AG08395 (cell line): ENCODE measurements around the gene TYMP.

Source experiments
- DNase-seq: peaks from one replicate; pipeline ENCODE4 v3.0.0; 2012; ENCODE audit warnings: mixed read lengths, low spot score

Gene TYMP

GRCh38 chr22:50529897-50530579 lies at the start of gene TYMP:
Gene TYMP, minus strand, starts transcription at chr22:50530012. Its CDS starts 303 bp downstream, at chr22:50529709.
- DNase-seq: peak; percentile 67

GRCh38 chr22:50578776-50579310 lies 49.0 kb upstream of the TYMP start:
- DNase-seq: no peak

- DNase-seq: peak; percentile 47
These were observed 48.4 kb upstream of the TYMP start, which contains the start of gene CPT1B for GRCh38 chr22:50577987-50578775. Gene CPT1B, minus strand, starts transcription at chr22:50578427. Its CDS starts 512 bp downstream, at chr22:50577915.

GRCh38 chr22:50577697-50577986 lies 47.8 kb upstream of the TYMP start:
- DNase-seq: no peak

- no peak for DNase-seq
These were observed 47.2 kb upstream of the TYMP start for GRCh38 chr22:50576806-50577696.

- DNase-seq: peak; percentile 37
These were observed 46.3 kb upstream of the TYMP start for GRCh38 chr22:50576070-50576469.

GRCh38 chr22:50575426-50575941 lies 45.7 kb upstream of the TYMP start:
- no peak for DNase-seq

GRCh38 chr22:50574383-50574755 lies 44.6 kb upstream of the TYMP start:
- no peak for DNase-seq

- DNase-seq: no peak
These were observed 43.9 kb upstream of the TYMP start for GRCh38 chr22:50573491-50574382.

GRCh38 chr22:50572965-50573364 lies 43.2 kb upstream of the TYMP start:
- no peak for DNase-seq

GRCh38 chr22:50571264-50572175 lies 41.7 kb upstream of the TYMP start:
- DNase-seq: no peak

GRCh38 chr22:50570861-50571260 lies 41.0 kb upstream of the TYMP start:
- no peak for DNase-seq

GRCh38 chr22:50569896-50570535 lies 40.2 kb upstream of the TYMP start:
- no peak for DNase-seq

- no peak for DNase-seq
These were observed 39.2 kb upstream of the TYMP start for GRCh38 chr22:50569041-50569459.

GRCh38 chr22:50568626-50569025 lies 38.8 kb upstream of the TYMP start:
- DNase-seq: no peak

GRCh38 chr22:50567721-50568252 lies 38.0 kb upstream of the TYMP start:
- no peak for DNase-seq

- DNase-seq: no peak
These were observed 34.5 kb upstream of the TYMP start for GRCh38 chr22:50564289-50564688.

GRCh38 chr22:50563413-50564160 lies 33.8 kb upstream of the TYMP start:
- no peak for DNase-seq
